GM19455 (cell line): Measurements from ENCODE around the gene SPTB.

Source experiments
- ATAC-seq: cut with Tn5 transposase; IDR thresholded peaks from one replicate; pipeline ENCODE4 v1.9.1; 2021; ENCODE audit not compliant: unreplicated experiment

Gene SPTB

DNA sequence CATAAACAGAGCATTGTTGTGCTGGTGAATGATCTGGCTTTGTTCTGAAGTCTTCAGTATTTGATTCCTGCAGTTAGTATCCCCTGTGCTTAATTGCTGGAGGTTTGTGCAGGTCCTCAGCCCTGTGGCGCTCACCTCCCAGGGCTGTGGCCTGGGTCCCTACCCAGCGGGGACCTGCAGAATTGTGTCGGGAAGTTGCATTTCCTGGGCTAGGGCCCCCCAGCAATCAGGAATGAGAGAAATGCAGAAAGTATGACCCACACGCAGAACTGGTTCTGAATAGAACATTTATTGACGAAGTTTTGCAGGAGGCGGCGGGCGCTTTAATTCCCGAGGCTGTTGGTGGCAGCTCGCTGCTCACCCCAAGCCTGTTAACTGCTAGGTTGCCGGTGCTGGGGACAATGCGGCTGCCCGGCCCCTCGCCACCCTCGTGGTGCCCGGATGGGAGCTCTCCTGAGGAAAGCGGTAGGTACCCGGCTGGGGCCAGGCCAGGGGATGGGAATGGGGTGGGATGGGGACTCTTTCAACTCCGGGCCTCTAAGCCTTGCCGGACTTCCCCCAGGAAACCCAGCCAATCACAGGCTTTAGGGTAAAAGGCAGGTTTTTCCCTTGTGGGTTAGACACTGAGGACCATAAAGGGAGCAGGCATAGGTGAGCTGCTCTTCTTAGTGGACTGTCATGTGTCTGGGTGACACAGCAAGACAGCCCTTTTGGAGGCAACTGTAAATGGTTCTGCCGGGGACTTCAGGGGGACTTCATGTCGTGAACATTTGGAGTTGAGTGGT, 163.9 kb downstream of the SPTB start:
- ATAC-seq: no peak

DNA sequence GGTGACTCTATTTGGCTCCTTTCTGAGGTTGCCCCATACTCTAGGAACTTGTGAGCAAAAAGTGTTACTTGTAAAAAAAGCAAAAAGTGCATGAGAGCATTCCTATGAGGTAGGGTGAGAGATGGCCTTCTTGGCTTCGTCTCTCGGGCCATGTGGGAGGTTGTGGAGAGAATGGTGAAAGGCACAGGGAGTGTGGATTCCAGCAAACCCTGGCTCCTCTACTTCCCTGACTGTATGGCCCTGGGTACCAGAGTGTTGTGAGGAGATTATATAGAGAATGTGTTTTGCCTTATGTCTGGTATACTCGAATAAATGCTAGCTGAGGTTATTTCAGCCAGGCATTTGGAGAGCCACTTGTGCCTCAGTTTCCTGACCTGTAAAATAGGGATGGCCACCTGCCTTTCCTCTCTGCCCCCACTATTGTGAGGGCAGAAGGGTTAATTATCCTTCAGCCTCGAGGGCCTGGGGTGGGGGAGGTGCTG, 164.5 kb downstream of the SPTB start:
- no peak for ATAC-seq

GRCh38 chr14:64714432-64715025, 165.2 kb downstream of the SPTB start:
- ATAC-seq: no peak

GRCh38 chr14:64713677-64714076, 166.0 kb downstream of the SPTB start:
- no peak for ATAC-seq

GRCh38 chr14:64711039-64711438, 168.7 kb downstream of the SPTB start:
- no peak for ATAC-seq

GRCh38 chr14:64709126-64709525, 170.6 kb downstream of the SPTB start:
- ATAC-seq: no peak

GRCh38 chr14:64708148-64709004, 171.3 kb downstream of the SPTB start:
- ATAC-seq: no peak

- no peak for ATAC-seq
These were observed 172.0 kb downstream of the SPTB start for GRCh38 chr14:64707661-64708060.

- no peak for ATAC-seq
These were observed 173.0 kb downstream of the SPTB start for GRCh38 chr14:64706593-64707193.

GRCh38 chr14:64706119-64706592, 173.6 kb downstream of the SPTB start:
- ATAC-seq: no peak

DNA sequence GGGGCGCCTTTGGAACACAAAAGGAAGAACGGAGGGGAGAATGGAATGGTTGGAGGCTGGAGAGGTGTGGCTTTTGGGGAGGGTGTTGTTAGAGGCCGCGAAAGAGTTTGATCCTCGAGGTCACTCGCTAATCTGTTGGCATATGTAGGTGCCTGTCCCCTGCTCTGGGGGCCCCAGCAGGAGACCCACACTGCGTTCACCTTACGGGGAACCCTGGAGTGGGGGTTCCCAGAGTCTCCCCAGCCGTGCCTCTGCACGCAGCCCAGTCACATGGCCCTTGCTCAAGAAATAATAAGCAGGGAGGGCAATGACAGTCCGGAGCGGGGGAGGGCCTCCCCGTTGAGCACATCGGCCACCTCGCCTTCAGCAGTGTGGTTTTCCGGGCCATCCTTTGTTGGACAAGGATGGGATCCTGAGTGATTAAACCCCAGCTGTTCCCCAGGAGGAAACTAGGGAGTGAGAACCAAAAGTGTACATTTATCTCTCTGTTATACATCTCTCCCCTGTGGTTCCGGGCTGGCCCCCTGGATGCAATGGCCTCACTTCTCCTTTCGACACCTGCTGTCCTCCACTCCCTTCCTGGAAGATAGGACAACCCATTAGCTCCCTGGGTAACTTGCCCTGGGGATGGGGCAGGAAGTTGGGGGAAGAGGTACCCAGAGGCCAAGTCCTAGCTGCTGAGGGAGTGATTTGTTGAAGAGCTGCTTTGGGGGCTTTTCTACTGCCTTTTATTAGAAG, 174.2 kb downstream of the SPTB start:
- ATAC-seq: no peak

- ATAC-seq: no peak
These were observed 174.8 kb downstream of the SPTB start for GRCh38 chr14:64704743-64705380.

GRCh38 chr14:64704143-64704742, 175.5 kb downstream of the SPTB start, which contains the start of gene PLEKHG3:
TSS of gene PLEKHG3 (plus strand) at chr14:64704424. CDS start at chr14:64727632, 23,208 bp downstream.
- no peak for ATAC-seq

DNA sequence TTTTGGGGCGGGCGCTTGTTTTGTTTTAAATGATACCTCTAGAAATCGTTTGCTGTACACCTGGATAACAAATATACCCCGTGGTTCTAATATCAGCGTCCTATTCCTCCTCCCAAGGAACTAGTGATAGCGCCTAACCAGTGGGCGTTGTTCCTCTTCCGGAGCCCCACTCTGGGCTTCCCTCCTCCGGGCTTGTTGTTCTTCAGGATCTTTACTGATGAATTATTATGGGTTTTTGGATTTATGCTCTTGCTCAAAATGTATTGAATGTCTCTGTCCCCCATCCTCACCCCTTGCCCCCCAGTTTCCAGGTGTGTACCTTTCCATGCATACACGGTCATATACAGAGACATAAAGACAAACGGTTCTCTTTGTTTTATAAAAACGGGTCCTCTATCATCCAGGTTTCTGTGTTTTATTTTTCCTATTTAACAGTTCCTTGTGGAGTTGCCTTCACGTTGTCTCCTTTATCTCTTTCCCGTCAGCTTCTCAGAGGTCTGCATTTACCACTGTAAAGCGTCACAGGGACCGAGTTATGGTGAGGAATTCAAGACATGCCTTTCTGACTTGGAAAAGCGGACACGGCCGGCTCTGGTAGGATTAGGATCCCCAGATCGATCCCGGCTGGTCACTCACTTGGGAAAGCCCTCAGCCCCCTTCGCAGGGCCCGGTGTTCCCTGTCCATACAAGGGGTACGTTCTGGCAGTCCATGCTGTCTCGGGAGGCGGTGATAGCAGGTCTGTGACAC, 176.1 kb downstream of the SPTB start:
- ATAC-seq: no peak

DNA sequence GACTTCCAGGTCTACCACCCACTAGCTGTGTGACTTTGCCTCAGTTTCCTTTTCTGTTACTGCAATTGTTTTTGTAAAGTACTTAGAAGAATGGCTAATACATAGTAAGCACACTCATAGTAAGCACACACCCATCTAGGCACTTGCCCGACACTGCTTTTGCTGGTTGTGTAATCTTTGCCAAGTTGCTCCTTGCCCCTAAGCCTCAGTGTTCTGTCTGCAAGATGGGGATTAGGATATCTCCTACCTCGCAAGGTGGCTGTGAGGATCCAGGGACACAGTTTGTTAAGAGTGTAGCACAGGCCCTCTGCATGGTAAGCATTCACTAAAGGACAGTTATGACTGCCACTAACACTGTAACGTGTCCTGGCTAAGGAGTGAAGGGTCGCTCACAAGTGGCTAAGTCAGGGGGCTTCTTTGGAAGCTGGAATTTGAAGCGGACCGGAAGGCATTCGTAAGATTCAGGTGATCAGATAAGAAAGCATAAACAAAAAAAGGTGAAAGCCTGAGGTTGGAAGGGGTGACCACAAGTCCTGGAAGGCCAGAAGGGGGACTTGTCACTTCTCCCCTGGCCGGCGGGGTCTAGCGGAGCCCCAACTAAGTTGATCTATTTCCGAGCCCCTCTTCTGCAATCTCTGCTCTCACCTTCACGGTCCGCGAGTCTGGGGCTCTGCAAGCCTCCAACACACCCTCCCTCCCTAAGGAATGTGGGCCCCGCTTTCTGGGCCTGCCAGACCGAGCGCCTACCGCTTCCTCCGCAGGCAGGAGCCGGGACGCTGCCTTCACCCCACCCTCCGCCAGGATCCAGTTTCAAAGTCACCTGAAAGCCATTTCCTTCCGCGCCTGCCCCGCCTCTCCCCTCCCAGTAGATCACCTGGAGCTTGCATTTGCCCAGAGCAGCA, 177.0 kb downstream of the SPTB start:
- ATAC-seq: no peak

DNA sequence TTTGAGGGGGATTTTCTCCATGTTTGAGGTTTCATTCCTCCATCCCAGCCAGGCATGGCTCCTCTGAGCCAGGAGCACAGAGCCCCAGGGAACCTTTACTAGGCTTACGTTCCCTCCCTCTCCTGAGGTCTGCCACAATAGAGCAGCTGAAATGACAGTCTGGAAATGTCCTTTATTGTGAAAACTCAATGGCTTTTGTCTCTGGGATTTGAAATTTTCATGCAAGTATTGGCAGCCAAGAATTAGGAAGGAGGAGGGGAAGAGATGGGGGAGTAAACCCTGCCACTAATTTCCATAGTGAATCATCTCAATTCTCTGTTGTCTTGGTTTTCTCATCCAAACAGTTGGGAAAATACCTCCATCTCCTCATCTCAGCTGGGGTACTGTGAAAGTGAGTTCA, 178.0 kb downstream of the SPTB start:
- ATAC-seq: no peak

GRCh38 chr14:64700894-64701293, 178.8 kb downstream of the SPTB start:
- ATAC-seq: no peak

DNA sequence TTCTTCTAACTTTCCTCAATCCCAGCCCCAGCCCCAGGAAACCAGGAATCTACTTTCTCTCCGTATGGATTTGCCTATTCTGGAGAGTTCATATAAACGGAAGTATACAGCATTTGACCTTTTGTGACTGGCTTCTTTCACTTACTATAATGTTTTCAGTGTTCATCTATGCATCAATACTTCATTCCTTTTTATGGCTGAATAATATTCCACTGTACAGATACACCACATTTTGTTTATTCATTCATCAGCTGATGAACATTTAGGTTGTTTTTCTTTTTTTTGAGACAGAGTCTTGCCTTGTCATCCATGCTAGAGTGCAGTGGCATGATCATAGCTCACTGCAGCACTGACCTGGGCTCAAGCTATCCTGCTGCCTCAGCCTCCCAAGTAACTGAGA, 179.4 kb downstream of the SPTB start:
- no peak for ATAC-seq
